HG02798 (cell line): ENCODE results near the gene NUMA1.

ENCODE experiments used
- ATAC-seq: cut with Tn5 transposase; IDR thresholded peaks from one replicate; pipeline ENCODE4 v1.9.1; 2021; ENCODE audit warnings: mild to moderate bottlenecking; ENCODE audit not compliant: unreplicated experiment, poor library complexity

The NUMA1 gene

GRCh38 chr11:72004515-72005346 is 75.6 kb downstream of the NUMA1 start:
- no peak for ATAC-seq

- ATAC-seq, result no peak
Measured at GRCh38 chr11:72003776-72004171, 76.6 kb downstream of the NUMA1 start.

- no peak for ATAC-seq
Measured at GRCh38 chr11:72002841-72003775, 77.2 kb downstream of the NUMA1 start.

- no peak for ATAC-seq
Measured at GRCh38 chr11:72001834-72002591, 78.3 kb downstream of the NUMA1 start.

- ATAC-seq, result no peak
Measured at GRCh38 chr11:72001285-72001684, 79.1 kb downstream of the NUMA1 start.

GRCh38 chr11:72000202-72000867 is 80.0 kb downstream of the NUMA1 start:
- no peak for ATAC-seq

- ATAC-seq, result no peak
Measured at GRCh38 chr11:71999798-72000197, 80.5 kb downstream of the NUMA1 start.

- ATAC-seq, result no peak
Measured at GRCh38 chr11:71999362-71999761, 81.0 kb downstream of the NUMA1 start.

- ATAC-seq, result no peak
Measured at GRCh38 chr11:71998649-71999310, 81.6 kb downstream of the NUMA1 start, which contains the start of gene IL18BP. TSS of gene IL18BP (plus strand) at chr11:71998909. CDS start at chr11:71999985, 1,076 bp downstream.

GRCh38 chr11:71998061-71998460 is 82.3 kb downstream of the NUMA1 start:
- ATAC-seq, result no peak

GRCh38 chr11:71997594-71997993 is 82.7 kb downstream of the NUMA1 start:
- ATAC-seq, result no peak

- no peak for ATAC-seq
Measured at GRCh38 chr11:71996946-71997345, 83.4 kb downstream of the NUMA1 start.

GRCh38 chr11:71996517-71996916 is 83.8 kb downstream of the NUMA1 start:
- ATAC-seq, result no peak

GRCh38 chr11:71995726-71996291 is 84.5 kb downstream of the NUMA1 start:
- ATAC-seq, result no peak

GRCh38 chr11:71994786-71995185 is 85.6 kb downstream of the NUMA1 start:
- no peak for ATAC-seq

- no peak for ATAC-seq
Measured at GRCh38 chr11:71992136-71992730, 88.1 kb downstream of the NUMA1 start.

GRCh38 chr11:71991494-71991893 is 88.8 kb downstream of the NUMA1 start:
- ATAC-seq, result peak; percentile 73

GRCh38 chr11:71990701-71991100 is 89.6 kb downstream of the NUMA1 start:
- ATAC-seq, result no peak

- ATAC-seq, result no peak
Measured at GRCh38 chr11:71988050-71988449, 92.3 kb downstream of the NUMA1 start.
